Mammary epithelial cell (primary cell): ENCODE data around the gene GLDN.

Experiments used
- EZH2 ChIP-seq: IDR thresholded peaks from 2 replicates; pipeline ENCODE4 v1.6.1; 2012; ENCODE audit warnings: low read length, inconsistent platforms, borderline replicate concordance
- TF ChIP-seq, protein P1 (sequence below), 2 donors: IDR thresholded peaks in 1 of 2; conservative IDR thresholded peaks in 1 of 2; 2 replicates each; pipeline ENCODE4 v1.5.1; 2011 to 2012; ENCODE audit warnings: inconsistent platforms in 2 of 2, low read length in 2 of 2, mild to moderate bottlenecking in 2 of 2, control low read depth in 1 of 2, low read depth in 1 of 2; ENCODE audit not compliant: insufficient read depth in 1 of 2; ENCODE audit errors: extremely low read depth in 1 of 2

DNA sequence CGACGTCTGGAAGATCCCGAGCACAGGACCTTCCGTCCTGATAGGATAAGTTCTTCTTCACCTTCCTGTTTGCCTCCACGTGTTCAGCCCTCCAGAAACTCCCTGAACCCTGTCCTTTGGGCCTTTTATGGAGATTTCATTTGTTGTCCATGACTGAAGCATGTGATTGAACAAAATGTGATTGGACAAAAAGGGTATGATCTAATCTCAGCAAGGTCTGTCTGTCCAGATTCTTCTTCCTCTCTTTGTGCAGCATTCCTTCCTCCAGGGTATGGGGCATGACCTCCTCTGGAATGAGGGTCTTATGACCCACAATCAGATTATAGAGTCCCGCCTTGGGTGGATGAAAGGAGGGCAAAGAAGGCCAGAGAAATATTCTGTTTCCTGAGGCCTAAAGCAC, 3.0 kb upstream of the GLDN start, which contains the start of gene CYP19A1:
- TF ChIP-seq, protein P1, sequence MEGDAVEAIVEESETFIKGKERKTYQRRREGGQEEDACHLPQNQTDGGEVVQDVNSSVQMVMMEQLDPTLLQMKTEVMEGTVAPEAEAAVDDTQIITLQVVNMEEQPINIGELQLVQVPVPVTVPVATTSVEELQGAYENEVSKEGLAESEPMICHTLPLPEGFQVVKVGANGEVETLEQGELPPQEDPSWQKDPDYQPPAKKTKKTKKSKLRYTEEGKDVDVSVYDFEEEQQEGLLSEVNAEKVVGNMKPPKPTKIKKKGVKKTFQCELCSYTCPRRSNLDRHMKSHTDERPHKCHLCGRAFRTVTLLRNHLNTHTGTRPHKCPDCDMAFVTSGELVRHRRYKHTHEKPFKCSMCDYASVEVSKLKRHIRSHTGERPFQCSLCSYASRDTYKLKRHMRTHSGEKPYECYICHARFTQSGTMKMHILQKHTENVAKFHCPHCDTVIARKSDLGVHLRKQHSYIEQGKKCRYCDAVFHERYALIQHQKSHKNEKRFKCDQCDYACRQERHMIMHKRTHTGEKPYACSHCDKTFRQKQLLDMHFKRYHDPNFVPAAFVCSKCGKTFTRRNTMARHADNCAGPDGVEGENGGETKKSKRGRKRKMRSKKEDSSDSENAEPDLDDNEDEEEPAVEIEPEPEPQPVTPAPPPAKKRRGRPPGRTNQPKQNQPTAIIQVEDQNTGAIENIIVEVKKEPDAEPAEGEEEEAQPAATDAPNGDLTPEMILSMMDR (conservative IDR thresholded peaks at IDR 0.05 in 1 of 2, IDR thresholded peaks at IDR 0.05 in 1 of 2; ENCODE audit: extremely low read depth in 1 of 2, insufficient read depth in 1 of 2, low read depth in 1 of 2, low read length in 2 of 2), result no peak
- TF ChIP-seq EZH2, result no peak
